HG02678 (cell line): Measurements from ENCODE around the gene DLG2.
"Not testable (repeated sequence)": the region's sequence is repeated elsewhere in the genome, so short reads cannot be mapped to it uniquely, and the experiment has no call there.

Experiments used
- ATAC-seq: cut with Tn5 transposase; IDR thresholded peaks from one replicate; pipeline ENCODE4 v1.9.1; 2021; ENCODE audit warnings: mild to moderate bottlenecking, moderate library complexity; ENCODE audit not compliant: unreplicated experiment

Gene DLG2

DNA sequence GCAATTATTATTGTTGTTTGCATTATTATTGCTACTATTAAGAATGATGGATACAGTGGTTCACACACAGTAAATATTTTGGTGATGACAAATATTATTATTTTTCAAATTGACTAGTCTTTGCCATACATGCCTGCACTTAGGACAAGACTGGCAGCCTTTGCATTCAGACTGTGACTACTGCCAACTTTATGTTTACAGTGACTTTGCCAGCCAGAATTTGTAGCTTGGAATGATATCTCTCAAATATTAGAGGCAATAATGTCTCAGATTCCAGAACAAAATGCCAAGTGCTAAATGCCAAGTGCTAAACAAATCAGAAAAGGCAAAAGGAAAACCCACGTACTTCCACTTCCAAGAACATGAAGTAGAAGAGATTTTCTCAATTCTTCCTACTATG lies 823.1 kb downstream of the DLG2 start:
- no peak for ATAC-seq

DNA sequence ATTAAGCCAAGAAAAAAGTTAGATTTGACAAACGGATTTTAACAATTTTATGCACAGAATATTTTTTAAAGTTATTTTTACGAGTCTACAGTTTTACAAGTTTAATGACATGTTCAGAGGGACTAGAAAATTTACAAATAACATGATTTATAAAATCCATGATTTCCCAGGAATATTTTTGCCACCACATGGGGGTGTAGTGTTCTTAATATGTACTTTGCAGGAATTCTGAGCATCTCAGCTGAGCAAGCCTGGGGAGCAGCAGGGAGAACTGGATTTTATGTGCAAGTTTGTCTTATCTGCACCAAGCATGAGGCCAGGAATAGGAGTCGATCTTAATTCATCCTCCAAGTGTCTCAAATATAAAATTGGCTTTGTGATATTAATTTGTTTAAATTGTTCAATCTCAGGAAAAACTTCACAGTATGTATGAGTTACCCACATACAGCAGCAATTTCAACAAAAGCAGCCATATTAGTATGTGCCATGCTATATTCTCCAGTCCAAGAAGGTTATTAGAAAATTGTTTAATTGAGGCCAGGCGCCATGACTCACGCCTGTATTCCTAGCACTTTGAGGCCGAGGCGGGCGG lies 826.3 kb downstream of the DLG2 start:
- ATAC-seq: no peak

DNA sequence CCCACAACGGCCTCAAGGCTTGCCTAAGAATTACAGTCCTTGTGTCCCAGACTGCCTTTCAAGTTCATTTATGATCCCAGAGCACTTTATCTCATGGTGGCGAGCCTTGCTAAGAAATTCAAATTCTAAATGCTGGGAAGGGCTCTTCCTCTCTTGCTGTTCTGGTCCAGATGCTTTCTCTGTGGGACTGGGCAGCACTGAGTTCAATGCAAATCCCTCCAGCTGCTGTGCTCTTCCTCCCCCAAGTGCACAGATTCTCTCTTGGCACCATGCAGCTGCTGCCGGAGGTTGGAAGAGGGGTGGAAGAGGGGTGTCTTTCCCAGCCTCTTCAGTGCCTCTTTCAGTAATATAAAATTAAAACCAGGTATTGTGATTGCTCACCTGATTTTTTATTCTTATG lies 828.0 kb downstream of the DLG2 start:
- ATAC-seq: no peak

DNA sequence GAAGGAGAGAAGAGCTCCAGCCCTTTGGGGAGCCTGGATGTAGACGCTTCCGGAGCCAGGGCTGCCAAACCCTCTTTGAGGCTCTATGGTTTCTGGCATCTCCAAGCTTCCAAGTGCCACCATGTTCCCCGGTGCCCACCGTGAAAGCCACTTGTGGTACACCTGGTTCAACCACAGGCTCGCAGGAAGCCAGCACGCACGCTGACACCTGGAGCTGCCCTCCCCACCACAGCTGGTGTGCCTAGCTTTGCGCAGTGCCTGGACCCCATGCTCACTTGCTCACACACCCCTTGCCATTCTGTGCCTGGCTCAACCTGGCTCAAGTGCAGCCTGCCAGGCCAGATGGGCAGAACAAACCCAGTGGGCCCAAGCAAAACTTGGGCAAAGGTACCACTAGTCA lies 831.4 kb downstream of the DLG2 start:
- no peak for ATAC-seq

DNA sequence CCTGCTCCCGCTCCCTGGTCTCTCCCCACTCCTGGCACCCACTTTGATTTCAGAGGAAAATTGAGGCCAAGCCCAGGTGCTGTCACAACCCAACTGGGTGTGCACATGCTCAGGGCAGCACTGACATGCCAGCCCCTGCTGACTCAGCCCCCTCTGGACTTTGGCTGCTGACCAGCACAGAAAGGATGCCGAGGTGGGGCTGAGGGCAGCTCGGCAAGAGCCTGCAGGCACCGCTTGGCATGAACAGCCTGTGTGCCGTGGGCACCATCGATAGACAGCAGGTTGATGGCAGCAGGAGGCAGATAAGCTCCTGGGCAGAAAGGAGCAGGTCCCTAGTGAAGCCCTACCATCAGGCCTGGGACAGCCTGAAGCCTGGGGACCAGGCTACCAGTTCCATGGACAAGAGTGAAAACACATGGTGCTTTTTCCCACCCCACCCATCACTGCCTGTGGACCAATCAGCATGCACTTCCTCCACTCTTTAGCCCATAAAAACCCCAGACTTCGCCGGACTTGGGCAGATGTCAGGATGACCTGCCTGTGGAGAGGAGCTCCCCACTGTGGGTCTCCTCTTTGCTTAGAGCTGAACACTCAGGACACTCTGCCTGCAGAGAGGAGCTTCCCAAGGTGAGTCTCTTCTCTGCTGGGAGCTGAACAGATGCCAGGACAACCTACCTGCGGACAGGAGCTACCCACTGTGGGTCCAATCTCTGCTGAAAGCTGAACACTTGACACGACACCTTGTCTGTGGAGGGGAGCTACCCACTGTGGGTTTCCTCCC lies 832.3 kb downstream of the DLG2 start:
- ATAC-seq: no peak

DNA sequence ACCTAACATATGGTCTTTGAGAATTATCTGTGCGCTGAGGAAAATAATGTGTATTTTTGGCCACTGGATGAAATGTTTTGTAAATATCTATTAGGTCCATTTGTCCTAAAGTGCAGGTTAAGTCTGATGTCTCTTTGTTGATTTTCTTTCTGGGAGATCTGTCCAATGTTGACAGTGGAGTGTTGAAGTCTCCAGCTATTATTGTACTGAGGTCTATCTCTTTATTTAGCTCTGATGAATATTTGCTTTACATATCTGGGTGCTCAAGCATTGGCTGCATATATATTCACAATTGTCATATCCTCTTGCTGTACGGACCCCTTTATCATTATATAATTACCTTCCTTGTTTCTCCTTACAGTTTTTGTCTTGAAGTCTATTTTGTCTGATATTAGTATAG lies 833.8 kb downstream of the DLG2 start:
- no peak for ATAC-seq

DNA sequence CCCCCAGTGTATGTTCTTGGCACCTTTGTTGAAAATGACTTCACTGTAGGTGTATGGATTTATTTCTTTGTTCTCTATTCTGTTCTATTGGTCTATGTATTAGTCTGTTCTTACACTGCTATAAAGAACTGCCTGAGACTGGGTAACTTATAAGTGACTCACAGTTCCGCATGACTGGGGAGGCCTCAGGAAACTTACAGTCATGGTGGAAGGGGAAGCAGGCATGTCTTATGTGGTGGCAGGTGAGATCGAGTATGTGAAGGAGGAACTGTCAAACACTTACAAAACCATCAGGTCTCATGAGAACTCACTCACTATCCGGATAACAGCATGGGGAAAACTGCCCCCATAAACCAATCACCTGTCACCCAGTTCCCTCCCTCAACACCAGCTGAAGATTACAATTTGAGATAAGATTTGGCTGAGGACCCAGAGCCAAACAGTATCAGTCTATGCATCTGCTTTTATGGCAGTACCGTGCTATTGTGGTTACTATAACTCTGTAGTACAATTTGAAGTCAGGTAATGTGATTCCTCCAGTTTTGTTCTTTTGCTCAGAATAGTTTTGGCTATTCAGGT lies 836.2 kb downstream of the DLG2 start:
- no peak for ATAC-seq

DNA sequence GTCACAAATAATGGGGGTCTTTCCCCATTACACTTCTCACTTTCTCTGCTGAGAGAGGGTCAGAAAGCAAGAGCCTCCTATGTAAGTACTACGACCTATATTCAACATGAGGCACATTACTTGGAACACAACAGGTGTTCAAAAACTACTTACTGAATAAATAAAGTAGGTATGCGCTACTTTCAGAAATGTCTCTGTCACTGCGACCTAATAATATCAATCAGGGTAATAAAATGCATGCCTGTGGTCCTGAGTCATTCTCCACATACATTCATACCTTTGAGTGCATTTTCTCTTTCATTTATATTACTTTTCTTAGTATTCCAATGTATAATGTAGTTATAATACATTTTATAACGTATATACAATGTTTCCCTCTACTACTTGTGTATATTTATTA lies 838.9 kb downstream of the DLG2 start:
- ATAC-seq: no peak

DNA sequence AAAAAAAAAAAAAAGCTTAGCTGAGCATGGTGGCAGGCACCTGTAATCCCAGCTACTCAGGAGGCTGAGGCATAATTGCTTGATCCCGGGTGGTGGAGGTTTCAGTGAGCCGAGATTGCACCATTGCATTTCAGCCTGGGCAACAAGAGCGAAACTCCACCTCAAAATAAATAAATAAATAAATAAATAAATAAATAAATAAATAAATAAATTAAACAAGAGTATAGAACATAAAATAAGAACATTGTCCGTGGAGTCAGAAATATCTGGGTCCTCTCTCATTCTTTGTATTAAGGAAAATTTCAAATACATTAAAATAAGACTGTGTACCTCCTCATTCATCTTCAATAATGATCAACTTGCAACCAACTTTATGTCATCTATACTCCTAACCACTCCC lies 843.0 kb downstream of the DLG2 start:
- not testable (repeated sequence) for ATAC-seq

DNA sequence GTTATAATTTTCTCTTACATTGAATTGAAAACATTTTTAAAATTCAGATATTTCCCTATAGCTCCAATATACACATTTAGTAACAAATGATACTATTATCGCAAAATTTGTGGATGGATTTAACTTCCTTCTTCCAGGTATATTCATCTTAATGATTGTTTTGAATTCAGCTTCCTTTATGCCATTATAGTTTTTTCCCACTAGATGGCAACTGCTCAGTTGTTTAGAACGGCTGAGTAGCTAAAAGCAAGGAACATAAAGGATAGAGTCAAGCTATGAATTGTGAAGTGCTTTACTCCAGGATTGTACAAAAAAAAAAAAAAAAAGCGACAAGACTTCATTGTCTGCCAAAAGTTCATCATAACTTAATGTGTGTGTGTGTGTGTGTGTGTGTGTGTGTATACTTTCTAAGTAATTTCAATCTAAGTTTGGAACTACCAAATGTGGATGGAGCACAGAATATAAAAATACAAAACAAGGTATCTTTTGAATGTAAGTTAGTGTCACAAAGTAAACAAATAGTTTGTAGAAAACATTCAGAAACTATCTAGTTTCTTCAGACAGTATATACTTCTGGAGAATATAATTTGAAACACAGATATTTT lies 846.4 kb downstream of the DLG2 start:
- peak; percentile 48 for ATAC-seq

DNA sequence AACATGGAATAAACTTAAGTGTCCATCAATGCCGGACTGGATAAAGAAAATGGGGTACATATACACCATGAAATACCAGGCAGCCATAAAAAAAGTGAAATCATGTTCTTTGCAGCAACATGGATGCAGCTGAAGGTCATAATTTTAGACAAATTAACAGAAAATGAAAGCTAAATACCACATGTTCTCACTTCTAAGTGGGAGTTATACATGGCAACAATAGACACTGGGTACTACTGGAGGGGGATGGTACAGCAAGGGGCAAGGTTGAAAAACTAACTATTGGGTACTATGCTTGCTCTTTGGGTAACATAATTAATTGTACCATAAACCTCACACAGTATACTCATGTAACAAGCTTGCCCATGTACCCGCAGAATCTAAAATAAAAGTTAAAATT lies 851.6 kb downstream of the DLG2 start:
- ATAC-seq: no peak

DNA sequence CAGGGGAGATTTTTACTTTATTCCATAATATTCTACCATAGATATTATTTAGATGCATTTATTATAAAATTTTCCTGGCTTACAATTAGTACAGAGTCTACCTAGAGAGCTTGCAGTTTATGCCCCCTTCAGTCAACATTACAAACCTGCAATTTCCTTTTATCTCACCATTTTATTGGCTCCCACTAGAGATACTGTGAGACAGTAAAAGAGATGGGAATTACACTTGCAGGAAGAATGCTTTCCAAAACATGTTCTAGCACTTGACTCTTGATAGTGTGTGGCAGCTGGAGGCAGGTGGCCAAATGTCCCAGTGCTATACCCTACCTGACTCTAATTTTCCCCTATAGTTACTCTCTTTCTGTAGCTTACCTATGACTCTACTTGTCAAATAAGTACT lies 863.2 kb downstream of the DLG2 start:
- ATAC-seq: no peak

DNA sequence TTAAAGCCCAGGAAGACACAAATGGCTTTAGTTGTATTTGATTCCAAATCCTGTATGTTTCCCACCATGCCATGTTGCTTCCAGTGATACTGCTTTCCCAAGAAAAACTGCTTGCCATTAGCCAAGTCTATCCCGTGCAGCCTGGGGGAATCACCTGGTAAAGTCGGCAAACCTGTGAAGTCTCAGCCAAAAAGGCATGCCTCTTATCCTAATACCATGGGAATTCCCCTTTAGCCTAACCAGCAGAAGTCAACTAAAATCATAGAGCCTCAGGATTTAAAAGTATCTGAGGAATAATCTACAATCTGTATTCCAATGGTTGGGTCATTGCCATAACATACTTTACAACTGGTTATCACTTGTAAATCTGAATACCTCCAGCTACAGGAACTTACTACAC lies 869.4 kb downstream of the DLG2 start:
- no peak for ATAC-seq

DNA sequence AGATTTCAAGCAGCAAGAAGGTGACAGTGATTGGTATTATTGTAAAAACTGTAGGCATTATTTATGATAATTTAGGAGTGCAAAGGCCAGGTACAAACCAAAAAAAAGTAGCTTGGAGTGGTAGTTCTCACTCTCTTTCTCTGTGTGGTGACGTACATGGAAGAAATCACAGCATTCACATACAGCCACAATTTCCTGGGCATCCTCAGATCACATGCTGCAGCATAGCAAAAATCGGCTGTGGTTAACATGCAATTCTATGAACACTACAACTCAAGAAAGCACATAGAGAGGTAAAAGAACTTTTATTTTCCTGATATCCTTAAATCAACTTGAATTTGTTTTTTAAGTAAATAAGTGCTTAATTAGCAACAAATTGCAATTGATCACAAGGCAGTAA lies 875.8 kb downstream of the DLG2 start:
- no peak for ATAC-seq

DNA sequence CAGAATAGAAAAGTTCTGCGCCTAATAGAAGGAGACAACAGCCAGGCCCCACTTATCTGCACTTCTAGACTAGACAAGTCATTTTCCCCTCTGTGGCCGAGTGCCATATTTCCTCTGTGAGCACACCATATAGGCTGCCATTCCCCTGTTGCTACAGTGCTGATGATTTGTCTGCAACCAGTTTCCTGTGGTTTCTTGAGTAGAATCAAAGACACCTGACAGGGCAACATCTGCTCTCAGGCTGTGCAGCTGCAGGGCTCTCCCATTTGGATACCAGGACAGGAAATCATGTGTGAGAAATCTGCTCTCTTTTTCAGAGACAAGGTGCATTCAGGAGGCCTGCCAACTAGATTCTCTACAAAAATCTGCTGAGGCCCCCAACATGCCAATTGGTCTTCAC lies 879.3 kb downstream of the DLG2 start:
- ATAC-seq: no peak

DNA sequence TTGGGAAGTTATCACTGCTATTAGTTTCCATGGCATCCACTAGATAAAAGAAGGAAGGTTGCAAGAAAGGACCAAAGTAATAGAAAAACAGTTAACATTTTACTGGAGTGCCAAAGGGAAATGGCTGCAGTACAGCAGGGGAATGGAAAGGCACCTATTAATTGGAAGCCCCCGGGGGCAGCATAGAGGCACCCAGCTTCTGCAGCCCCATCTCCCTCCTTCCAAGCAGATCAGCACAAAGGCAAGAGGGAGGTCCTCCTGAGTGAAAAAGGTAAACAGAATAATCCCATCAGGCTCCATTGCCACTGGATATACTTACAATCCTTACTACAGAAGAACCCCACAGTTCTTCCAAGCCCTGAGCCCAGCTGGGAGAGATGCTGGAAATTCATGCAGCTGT lies 887.1 kb downstream of the DLG2 start:
- no peak for ATAC-seq

DNA sequence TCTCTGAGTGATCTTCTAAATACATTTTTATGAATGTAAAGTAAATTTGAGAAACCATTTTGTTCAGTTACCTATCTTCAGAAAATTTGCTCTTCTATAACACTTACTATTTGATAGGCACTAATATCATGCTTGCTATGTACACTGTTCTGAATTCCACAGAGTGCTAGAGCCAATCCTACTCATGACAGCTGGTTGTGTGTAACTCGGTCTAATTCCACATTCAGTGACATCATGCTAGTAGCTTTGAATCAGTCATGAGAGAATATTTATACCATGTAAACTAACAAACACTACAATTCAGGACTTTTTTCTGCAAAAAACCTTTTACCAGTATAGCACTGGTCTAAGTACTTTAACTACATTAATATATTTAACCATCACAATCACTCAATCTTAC lies 902.9 kb downstream of the DLG2 start:
- ATAC-seq: no peak

DNA sequence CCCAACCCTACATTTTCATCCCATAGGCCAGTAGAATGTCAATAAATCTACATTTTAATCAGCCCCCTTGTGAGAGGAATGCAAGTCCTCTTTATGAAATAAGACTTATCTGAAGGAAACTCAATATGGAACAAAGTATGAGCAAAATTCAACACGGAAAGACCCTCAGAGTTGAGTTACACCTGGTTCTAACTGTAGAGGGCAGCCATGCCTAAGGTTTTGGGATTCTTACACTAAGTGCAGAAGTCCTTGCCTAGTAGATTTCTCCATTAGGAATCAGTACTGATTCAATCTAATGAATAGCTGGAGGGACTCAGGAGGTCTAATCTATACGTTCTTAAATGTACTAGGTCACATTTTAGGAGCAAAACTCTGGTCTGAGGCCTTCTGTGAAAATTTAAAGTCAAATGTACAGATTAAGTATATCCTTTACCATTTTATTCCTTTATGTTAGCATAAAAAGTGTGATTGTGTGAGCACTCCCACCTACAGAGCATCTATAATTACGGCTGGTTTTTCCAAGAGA lies 904.5 kb downstream of the DLG2 start:
- no peak for ATAC-seq

DNA sequence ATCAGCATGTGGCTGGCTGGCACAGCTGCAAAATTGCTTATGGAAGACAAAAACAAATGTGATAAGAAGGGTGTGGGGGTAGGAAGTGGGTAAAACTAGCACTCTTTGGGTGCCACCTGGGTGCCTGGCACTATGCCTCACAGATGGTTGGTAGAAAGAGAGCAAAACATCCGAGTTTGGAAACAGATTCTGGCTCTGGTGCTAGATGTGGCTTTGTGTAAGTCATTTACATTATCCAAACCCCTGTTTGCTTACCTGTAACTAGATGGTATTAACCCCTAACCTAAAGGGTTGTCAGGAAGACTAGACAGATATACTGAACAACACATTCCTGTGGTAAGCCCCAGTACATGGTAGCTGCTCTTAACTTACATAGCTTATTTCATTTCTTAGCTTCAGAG lies 905.6 kb downstream of the DLG2 start:
- no peak for ATAC-seq

DNA sequence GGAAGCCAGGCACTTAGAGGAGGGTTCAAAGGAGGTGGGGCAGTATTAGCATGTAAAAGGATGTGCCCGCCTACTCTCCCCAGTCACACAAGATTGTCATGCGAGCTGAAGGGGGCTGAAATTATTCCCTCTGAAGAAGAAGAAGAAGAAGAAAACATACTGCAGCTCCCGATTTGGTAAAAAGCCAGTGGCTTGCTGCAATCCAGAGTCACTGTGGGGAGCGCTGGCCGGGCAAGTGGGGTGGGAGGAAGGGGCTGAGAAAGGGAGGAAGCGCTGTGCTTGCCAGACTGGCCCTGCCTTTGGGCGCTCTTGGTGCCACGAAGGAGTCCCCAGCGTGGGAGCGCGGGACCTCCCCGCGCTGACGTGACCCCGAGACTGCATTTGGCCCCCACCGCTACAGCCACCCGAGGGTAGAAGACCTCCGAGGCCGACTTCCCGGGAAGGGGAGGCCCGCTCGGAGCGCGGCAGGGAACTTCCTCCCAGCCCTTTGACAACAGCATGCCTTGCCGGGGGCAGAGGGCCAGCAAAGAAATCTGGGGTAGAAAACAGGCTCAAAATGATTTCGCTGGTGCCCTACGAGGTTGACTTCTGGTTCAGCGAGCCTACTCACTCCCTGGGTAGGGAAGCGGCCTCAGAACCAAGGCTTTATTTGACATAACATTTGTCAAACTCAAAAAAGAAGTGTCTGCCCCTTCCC lies 906.3 kb downstream of the DLG2 start:
- no peak for ATAC-seq

DNA sequence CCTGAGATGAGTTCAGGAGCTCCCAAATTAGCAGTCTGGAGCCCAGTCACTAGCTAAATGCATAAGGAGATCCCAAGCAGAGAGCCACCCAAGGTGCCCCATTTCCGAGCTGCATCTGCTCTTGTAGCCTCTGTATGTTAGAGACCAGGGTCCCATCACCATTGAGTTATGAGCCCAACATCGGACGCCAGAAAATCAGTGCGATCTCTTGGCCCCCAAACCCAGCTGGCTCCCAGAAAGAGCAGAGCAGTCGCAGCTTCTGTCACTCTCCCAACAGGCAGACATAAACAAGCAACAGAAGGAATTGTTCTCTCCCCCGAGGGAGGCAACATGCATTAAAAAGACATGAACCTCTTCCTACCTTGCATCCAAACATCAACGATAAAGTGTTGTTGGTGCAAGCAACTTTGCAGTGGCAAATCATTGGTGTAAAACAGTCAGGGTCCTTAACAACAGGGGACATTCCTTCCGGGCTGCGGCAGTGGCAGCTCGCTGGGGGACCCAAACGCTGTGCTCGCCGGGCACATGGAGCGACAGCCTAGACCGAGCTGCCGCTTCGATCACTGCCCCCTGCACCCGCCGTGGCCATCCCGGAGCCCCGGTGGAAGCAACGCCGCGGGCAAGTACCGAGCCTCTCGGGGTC lies 907.1 kb downstream of the DLG2 start:
- ATAC-seq: no peak
